Smooth muscle cell (in vitro differentiated cells): ENCODE measurements around the gene CDPF1. TPM values are rescaled to one million over a fixed set of nuclear protein-coding genes. Genes with fewer than 3 reads are reported as not detected.

Experiments used
- DNase-seq: peaks from one replicate; lab custom pipeline; 2025; ENCODE audit not compliant: unreplicated experiment; lab: John Stamatoyannopoulos, UW
- H2AFZ ChIP-seq: fragments of 200-600 bp; sonication (generic); 2 replicates; pipeline ENCODE4 v1.6.0; 2016; ENCODE audit warnings: antibody characterized with exemption, low read depth, mild to moderate bottlenecking
- H3F3A ChIP-seq: fragments of 200-600 bp; sonication (generic); 2 replicates; pipeline ENCODE4 v1.6.0; 2017; ENCODE audit warnings: antibody characterized with exemption, low read depth
- H3K27ac ChIP-seq: fragments of 200-600 bp; sonication (generic); 2 replicates; pipeline ENCODE4 v1.5.1; 2016; ENCODE audit warnings: low read depth, mild to moderate bottlenecking
- H3K27me3 ChIP-seq: fragments of 200-600 bp; sonication (generic); 2 replicates; pipeline ENCODE4 v1.6.1; 2016; ENCODE audit warnings: low read depth, mild to moderate bottlenecking
- H3K36me3 ChIP-seq: fragments of 200-600 bp; sonication (generic); 2 replicates; pipeline ENCODE4 v1.5.1; 2016; ENCODE audit warnings: low read depth
- H3K4me1 ChIP-seq: fragments of 200-600 bp; sonication (generic); 2 replicates; pipeline ENCODE4 v1.5.1; 2016; ENCODE audit warnings: low read depth
- H3K4me2 ChIP-seq: fragments of 200-600 bp; sonication (generic); 2 replicates; pipeline ENCODE4 v1.6.0; 2016; ENCODE audit warnings: mild to moderate bottlenecking
- H3K4me3 ChIP-seq: fragments of 200-600 bp; sonication (generic); 2 replicates; pipeline ENCODE4 v1.5.1; 2016; ENCODE audit warnings: mild to moderate bottlenecking
- H3K79me2 ChIP-seq: fragments of 200-600 bp; sonication (generic); 2 replicates; pipeline ENCODE4 v1.6.0; 2016; ENCODE audit warnings: low read depth, mild to moderate bottlenecking
- H3K9ac ChIP-seq: fragments of 200-600 bp; sonication (generic); 2 replicates; pipeline ENCODE4 v1.6.0; 2016; ENCODE audit warnings: low read depth
- H3K9me3 ChIP-seq: fragments of 200-600 bp; sonication (generic); replicated peaks from 2 replicates; pipeline ENCODE4 v1.5.1; 2016; ENCODE audit warnings: low read depth
- H4K20me1 ChIP-seq: fragments of 200-600 bp; sonication (generic); 2 replicates; pipeline ENCODE4 v1.6.0; 2016; ENCODE audit warnings: low read depth
- WGBS: methylation state at CpG from one replicate; pipeline ENCODE4 v1.1.7; 2016; ENCODE audit warnings: low lambda C conversion rate; 5-methylcytosine and 5-hydroxymethylcytosine counted together
- polyA plus RNA-seq: library from polyadenylated mRNA; unstranded; fragments of >200 nt; fragmentation: Nextera tagmentation; extraction: Ambion mirVana; gene quantifications from 2 replicates; pipeline ENCODE4 v1.2.1, GENCODE V29; 2016
- total RNA-seq: library from RNA; depleted of rRNA; stranded (reverse); fragments of >200 nt; gene quantifications from 2 replicates; pipeline ENCODE4 v1.2.3, GENCODE V29; 2014
- TF ChIP-seq, protein P1 (sequence below): fragments of 200-600 bp; sonication (generic); IDR thresholded peaks from 2 replicates; pipeline ENCODE4 v1.5.1; 2017; ENCODE audit warnings: borderline replicate concordance, mild to moderate bottlenecking, antibody characterized with exemption; ENCODE audit not compliant: insufficient read depth, poor library complexity, severe bottlenecking

Gene CDPF1
- total and polyA plus RNA-seq, 2 experiments from 2014 or later, result 9.6 to 11.6 TPM

DNA sequence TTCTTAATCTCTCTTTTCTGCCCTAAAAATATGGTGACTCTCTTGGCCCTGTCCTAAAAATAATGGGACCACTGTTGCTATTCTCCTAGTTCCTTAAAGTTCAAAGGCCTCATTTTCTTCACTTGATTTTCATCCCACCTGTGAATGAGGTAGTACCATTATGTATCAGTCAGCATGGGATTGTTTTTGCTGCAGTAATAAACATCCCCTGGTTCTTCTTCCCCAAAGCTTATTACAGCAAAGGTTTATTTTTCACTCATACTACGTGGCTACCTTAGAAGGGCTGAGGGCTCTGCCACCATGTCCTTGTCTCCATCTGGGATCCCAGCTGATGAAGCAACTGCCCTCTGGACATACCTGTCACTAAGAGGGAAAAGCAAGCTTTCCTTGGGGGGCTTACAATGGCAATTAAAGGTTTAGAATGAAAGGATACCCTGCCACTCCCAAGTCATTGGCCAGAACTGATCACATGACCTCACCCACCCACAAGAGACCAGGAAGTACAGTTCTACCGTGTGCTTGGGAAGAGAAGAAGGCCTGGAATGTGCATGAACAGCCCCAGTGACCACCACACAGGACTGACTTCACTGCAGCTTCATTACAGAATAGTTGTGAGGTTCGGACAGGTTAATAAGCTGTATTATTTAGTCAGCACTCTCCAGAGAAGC is 25.5 kb upstream of the CDPF1 start:
- Histone ChIP-seq H3K27ac (no peak overlapping the region), H3K4me1 (no peaks in the 10 kb centered on the region), H3K9me3 (no peaks in the 10 kb centered on the region), H3F3A (no peaks in the 10 kb centered on the region), H3K9ac (no peak overlapping the region), H3K27me3 (no peaks in the 10 kb centered on the region), H3K4me3 (no peak overlapping the region), H4K20me1 (no peaks in the 10 kb centered on the region), H3K79me2 (no peaks in the 10 kb centered on the region), H2AFZ (no peak overlapping the region), H3K36me3 (peaks cover 13% of the 10 kb centered on the region), H3K4me2 (no peak overlapping the region)
- WGBS, result 84% methylated on average over 3 of the region's 3 CpGs
- no peak for DNase-seq
- TF ChIP-seq, protein P1, sequence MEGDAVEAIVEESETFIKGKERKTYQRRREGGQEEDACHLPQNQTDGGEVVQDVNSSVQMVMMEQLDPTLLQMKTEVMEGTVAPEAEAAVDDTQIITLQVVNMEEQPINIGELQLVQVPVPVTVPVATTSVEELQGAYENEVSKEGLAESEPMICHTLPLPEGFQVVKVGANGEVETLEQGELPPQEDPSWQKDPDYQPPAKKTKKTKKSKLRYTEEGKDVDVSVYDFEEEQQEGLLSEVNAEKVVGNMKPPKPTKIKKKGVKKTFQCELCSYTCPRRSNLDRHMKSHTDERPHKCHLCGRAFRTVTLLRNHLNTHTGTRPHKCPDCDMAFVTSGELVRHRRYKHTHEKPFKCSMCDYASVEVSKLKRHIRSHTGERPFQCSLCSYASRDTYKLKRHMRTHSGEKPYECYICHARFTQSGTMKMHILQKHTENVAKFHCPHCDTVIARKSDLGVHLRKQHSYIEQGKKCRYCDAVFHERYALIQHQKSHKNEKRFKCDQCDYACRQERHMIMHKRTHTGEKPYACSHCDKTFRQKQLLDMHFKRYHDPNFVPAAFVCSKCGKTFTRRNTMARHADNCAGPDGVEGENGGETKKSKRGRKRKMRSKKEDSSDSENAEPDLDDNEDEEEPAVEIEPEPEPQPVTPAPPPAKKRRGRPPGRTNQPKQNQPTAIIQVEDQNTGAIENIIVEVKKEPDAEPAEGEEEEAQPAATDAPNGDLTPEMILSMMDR, result no peak

DNA sequence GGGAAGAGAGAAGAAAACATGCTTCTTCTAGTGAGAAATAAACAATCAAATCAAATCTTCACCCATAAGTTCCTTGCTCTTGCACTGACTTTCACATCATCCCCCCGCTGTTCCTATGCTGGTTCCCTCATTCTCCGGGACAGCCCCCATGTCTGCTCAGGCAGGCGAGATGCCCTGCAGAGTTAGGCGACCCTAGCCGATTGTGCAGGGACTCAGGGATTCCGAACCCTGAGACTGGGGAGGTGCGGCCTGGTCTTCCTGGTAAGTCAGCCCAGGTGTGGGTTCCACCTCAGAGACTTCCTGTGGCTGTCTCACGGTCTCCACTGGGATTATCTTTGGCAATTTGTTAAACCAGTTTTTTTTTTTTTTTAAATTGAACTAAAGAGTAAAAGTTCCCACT is 24.3 kb upstream of the CDPF1 start:
- no peaks in the 10 kb centered on the region for H3K9me3 ChIP-seq
- no peaks in the 10 kb centered on the region for H3K4me1 ChIP-seq
- no peaks in the 10 kb centered on the region for H3K79me2 ChIP-seq
- H3K27ac ChIP-seq, result no peak overlapping the region
- no peaks in the 10 kb centered on the region for H3K27me3 ChIP-seq
- no peak overlapping the region for H3K9ac ChIP-seq
- no peaks in the 10 kb centered on the region for H4K20me1 ChIP-seq
- H3K4me3 ChIP-seq, result no peak overlapping the region
- H3F3A ChIP-seq, result no peaks in the 10 kb centered on the region
- TF ChIP-seq, protein P1, result no peak
- H3K4me2 ChIP-seq, result no peak overlapping the region
- peaks cover 13% of the 10 kb centered on the region for H3K36me3 ChIP-seq
- H2AFZ ChIP-seq, result no peak overlapping the region
- no peak for DNase-seq
- 98% methylated on average over 8 of the region's 8 CpGs for WGBS

DNA sequence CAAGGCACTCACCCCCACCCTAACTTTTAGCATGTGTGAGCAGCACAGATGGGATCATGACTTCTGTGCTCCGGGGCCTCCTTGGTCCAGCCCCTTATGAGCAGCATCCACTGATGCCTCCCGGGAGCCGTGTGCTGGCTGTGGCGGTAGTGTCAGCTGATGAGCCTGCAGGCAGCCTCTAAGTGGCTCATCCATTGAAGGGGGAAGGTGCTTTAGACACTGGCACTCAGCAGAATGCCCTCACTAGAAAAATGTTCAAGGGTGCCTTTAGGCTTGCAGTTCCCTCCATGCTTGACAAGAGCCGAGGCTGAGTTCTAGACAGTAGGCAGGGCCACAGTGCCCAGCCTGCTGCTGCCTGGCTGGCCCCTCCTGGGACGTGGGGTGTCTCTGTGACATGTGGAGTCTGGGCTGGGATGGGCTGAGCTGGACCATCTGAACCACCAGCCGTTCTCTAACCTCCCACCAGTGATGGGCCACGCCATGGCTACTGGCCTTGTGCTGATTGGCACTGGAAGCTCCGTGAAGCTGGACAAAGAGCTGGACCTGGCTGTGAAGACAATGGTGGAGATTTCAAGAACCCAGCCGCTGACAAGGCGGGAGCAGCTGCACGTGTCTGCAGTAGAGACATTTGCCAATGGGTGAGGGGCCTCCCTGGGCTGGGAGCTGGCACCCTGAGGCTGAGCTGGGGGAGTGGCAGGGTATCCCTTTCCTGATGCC is 23.5 kb upstream of the CDPF1 start:
- no peak overlapping the region for H3K27ac ChIP-seq
- H3K79me2 ChIP-seq, result no peaks in the 10 kb centered on the region
- H3K36me3 ChIP-seq, result peaks cover 13% of the 10 kb centered on the region
- H3K4me2 ChIP-seq, result no peak overlapping the region
- H4K20me1 ChIP-seq, result no peaks in the 10 kb centered on the region
- no peaks in the 10 kb centered on the region for H3K9me3 ChIP-seq
- H3K4me3 ChIP-seq, result no peak overlapping the region
- DNase-seq, result no peak
- no peak overlapping the region for H2AFZ ChIP-seq
- TF ChIP-seq, protein P1, result no peak
- H3K4me1 ChIP-seq, result no peaks in the 10 kb centered on the region
- no peak overlapping the region for H3K9ac ChIP-seq
- WGBS, result 97% methylated on average over 12 of the region's 12 CpGs
- H3K27me3 ChIP-seq, result no peaks in the 10 kb centered on the region
- H3F3A ChIP-seq, result no peaks in the 10 kb centered on the region
